Measurements from ENCODE around the gene KIDINS220. TPM values are rescaled to one million over a fixed set of nuclear protein-coding genes. Genes with fewer than 3 reads are reported as not detected.

Gene KIDINS220
- total and polyA plus RNA-seq, 2 of the 13 experiments (the other 11 are each of a cell fraction or from before 2014, with no cell fraction given): 25.2 to 32.3 TPM

GRCh38 chr2:8840475-8841091 is 3.2 kb upstream of the KIDINS220 start (continued):
- TF ChIP-seq NFAT5 (CRISPR knock-in tag; IDR thresholded peaks at IDR 0.05): no peak
- no peak; the same call in 1 of the 2 replicates for TF ChIP-seq ZNF275 (CRISPR knock-in tag; IDR thresholded peaks at IDR 0.05; ENCODE audit: borderline replicate concordance)
- TF ChIP-seq TFDP1 (CRISPR knock-in tag; IDR thresholded peaks at IDR 0.05; ENCODE audit: borderline replicate concordance): no peak
- peak; percentile 66; the same call in 1 of the 2 replicates for TF ChIP-seq TBX2 (CRISPR knock-in tag; IDR thresholded peaks at IDR 0.05; ENCODE audit: borderline replicate concordance)
- no peak for TF ChIP-seq PLRG1 (conservative IDR thresholded peaks at IDR 0.05)
- TF ChIP-seq SALL2 (CRISPR knock-in tag; IDR thresholded peaks at IDR 0.05): no peak
- peak; percentile 59 for TF ChIP-seq PRDM10 (CRISPR knock-in tag; IDR thresholded peaks at IDR 0.05; ENCODE audit: low read depth)
- no peak for TF ChIP-seq AGO2 (optimal IDR thresholded peaks at IDR 0.05; ENCODE audit: low read depth, low read length)
- no peak for TF ChIP-seq ZNF773 (CRISPR knock-in tag; IDR thresholded peaks at IDR 0.05; ENCODE audit: borderline replicate concordance)
- TF ChIP-seq ZNF766 (CRISPR knock-in tag; IDR thresholded peaks at IDR 0.05; ENCODE audit: borderline replicate concordance): no peak
- TF ChIP-seq KLF12 (CRISPR knock-in tag; IDR thresholded peaks at IDR 0.05; ENCODE audit: borderline replicate concordance): 0 out of 2 replicates have a peak, but pooled peaks have one; percentile 33
- TF ChIP-seq PTBP1 (IDR thresholded peaks at IDR 0.05; ENCODE audit: low read depth, low read length, poor library complexity, severe bottlenecking): no peak
- no peak for TF ChIP-seq TEAD2 (CRISPR knock-in tag; IDR thresholded peaks at IDR 0.05)
- 0 out of 2 replicates have a peak, but pooled peaks have one; percentile 31 for TF ChIP-seq TSC22D2 (CRISPR knock-in tag; IDR thresholded peaks at IDR 0.05; ENCODE audit: borderline replicate concordance)
- no peak for TF ChIP-seq ZNF530 (CRISPR knock-in tag; IDR thresholded peaks at IDR 0.05; ENCODE audit: low read depth)
- peak; percentile 31; the same call in 1 of the 2 replicates for TF ChIP-seq MYC (CRISPR knock-in tag; IDR thresholded peaks at IDR 0.05; ENCODE audit: borderline replicate concordance)
- TF ChIP-seq ZNF296 (CRISPR knock-in tag; conservative IDR thresholded peaks at IDR 0.05): no peak

Measured in HepG2 (cell line).